HG02798 (cell line): ENCODE measurements around the gene THY1.
"Not testable (repeated sequence)": the region's sequence is repeated elsewhere in the genome, so short reads cannot be mapped to it uniquely, and the experiment has no call there.

Source experiments
- ATAC-seq: cut with Tn5 transposase; IDR thresholded peaks from one replicate; pipeline ENCODE4 v1.9.1; 2021; ENCODE audit warnings: mild to moderate bottlenecking; ENCODE audit not compliant: unreplicated experiment, poor library complexity

THY1 gene

DNA sequence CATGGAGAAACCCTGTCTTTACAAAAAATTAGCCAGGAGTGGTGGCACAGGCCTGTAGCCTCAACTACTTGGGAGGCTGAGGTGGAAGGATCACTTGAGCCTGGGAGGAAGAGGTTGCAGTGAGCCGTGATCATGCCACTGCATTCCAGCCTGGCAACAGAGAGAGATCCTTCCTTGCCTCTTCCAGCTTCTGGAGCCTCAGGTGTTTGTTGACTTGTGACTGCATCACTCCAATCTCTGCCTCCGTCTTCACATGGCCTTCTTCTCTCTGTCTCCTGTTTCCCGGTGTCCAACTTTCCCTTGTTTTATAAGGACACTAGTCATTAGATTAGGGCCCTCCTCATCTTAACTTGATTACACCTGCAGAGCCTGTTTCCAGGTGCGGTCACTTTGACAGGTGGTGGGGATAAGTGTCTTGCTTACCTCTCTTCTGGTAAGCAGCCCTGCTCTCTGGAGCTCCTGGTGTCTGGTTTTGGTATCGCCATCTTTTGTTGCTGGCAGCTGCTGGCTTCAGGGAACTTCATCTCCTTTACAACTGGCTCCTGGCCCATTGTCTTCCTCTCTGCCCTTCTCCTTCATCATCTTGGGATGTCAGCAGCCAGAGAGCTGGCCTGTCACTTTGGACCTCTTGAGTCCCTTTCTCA is 33.2 kb downstream of the THY1 start:
- no peak for ATAC-seq

DNA sequence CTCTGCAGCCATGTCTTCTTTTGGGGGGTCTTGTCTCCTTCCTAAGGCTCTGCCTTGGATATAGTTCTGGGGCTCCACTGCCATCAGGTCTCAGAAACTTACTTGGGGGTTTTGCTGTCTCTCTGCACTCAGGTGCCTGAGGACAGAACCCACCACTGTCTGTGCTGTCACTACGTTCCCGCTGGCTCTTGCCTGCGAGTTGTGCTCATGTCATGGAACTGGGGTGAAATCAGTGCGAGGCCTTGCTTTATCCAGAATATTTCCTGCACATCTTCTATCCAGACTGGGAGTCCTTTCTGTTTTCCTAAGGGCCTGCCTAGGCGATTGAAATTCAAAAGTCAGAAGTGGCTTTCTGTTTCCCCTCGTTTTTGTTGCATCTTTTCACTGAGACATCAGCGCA is 34.9 kb downstream of the THY1 start:
- no peak for ATAC-seq

DNA sequence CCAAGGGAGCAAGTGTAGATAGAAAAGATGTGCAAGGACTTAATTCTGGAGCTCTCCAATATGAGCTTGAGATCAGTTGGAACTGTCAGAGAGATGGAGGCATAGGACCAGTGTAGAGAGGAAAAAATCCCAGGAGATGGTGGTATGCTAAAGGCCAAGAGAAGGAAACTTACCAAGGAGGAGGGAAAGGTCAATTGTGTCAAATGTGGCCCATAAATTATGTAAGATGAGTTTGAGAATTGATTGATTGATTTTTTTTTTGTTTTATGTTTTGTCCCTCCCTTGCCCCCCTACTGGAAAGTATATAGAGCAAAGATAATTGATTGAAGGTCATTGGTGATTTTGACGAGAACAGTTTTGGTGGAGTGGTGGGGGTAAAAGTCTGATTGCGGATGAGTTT is 38.6 kb downstream of the THY1 start:
- ATAC-seq: no peak

DNA sequence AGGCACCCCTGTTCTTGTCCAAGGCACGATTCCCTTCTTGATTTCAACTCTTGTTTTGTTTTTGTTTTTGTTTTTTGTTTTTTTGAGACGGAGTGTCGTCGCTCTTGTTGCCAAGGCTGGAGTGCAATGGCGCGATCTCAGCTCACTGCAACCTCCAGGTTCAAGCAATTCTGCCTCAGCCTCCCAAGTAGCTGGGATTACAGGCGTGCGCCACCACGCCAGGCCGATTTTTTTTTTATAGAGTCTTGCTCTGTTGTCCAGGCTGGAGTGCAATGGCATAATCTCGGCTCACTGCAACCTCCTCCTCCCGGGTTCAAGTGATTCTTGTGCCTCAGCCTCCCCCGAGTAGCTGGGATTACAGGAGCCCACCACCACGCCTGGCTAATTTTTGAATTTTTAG is 40.5 kb downstream of the THY1 start:
- not testable (repeated sequence) for ATAC-seq

DNA sequence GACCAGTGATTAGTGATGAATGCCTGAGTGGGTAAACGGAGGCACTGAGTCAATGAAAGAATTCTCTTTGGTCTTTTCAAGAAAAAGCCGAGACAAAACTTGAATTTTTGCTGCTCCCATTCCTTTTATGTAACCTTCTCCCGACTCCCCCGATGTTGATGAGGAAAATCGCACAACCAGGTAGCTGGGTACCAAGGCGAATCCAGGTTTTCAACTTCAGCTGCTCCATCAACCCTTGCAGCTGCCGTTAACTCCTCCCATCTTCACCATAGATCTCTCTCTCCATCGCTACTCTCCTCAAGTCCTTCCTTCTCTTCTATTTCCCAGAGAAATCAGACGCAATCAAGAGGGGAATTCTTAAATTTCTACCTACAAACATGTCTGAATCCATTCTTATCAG is 40.9 kb downstream of the THY1 start:
- ATAC-seq: no peak

DNA sequence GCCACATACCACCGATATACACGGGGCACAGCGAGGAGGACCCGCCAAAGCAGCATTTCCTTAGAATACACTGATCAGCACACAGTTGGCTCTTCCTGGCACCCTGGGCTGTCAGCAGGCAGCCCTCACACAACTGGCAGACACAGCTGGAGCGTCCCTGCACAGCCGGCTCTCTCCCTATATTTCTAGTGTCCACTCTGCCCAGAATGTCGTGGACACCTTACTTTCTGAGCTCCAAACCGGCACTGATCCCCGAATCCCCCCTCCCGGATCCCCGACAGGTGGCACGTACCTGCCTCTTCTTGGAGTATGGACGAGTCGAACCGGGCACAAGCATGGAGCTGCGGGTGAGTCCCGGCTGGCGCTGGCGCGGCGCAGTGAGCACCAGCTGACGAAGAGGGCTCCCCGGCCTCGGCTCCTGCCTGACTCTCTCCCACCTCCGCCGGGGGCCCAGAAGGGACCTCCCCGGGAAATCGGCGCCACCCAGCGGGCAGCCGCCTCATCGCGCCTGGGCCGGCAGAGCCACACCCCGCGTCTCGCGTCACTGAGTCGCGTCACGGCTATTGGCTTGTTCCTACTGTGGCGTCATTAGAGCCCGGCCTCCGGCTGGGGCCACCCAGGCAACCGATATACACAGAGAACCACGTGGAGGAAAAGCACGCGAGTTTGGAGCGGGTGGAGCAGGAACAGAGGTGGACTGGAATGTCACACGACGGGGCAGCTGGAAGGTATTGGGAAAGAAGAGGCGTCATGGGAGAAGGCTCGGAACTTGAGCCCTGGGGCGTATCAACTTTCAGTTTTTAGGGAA is 41.6 kb downstream of the THY1 start, which contains the start of gene USP2:
Gene USP2 (minus strand): TSS at position 510 of the 808 bp plus-strand sequence. CDS start 8,210 bp downstream, outside the sequence.
- peak; percentile 98 for ATAC-seq

DNA sequence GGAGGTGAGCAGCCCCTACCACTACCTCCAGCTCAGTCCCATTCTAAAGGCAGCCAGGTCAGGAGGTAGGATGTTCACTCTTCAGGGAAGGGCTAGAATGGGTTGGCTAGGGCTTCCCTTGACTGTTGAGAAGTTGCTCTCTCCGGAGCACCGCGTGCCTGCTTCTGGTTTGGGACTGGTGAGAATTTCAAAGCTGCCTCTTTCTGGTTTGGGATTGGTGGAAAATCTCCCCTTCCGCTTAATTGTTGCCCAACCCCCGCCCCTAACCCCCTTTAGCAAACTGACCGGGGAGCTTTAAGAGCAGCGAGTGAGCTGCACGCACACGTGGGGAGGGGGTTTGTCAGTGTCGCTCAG is 42.2 kb downstream of the THY1 start:
- no peak for ATAC-seq

DNA sequence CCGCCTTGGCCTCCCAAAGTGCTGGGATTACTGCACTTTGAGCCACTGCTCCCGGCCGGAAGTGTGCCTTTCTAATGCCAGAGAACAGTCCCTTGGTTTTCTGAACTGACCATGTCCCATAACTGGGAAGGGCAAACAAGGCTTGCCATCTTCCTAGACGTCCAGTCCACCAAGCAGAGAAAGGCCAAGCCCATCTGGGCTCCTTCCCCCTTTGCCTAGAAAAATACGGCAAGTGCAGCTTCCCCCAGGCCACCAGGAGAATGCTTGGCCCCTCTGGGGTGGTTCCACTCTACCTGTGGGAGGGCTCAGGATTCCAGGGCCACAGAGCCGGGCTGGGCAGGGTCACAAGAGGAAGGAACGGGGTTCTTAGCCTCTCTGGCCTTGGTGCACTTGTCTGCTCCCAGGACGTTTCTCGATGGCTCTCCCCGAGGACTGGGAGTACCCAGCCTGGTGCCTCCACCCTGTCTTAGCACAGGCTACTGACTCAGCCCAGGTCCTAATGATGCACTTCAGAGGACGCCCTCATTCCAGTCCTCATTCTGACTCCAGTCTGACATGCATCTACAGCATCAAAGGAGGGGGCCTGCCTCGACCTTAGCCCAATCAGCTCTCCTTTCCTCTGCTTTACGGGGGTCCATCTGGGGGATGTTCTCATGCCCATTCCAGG is 42.7 kb downstream of the THY1 start:
- ATAC-seq: no peak

DNA sequence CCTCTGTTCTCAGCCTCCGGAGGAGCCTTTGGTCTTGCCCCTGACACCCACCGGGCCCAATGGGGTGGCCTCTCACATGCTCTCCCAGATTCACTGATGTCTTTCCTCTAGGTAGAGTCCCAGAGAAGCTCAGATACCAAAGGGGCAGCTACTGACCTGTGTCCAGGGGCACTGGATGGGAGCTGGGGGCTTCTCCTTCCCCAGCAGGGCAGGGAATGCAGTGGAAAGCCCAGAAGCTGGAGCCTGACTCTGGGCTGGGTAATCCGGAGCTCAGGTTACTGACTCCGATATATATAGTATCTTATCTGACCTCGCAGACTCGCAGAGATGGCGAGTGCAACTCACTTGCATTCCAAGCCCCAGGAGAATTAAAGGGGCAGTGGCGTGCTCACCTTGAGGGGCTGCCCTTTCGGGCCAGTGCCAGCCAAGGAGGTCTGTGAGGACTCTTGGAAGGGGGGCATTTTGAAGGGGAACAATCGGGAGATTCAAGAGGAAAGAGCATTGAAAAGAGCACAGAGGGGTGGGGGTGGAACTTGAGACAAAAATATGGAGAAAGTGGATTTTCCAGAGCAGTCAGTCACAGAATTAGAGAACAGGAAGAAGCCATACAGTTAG is 44.0 kb downstream of the THY1 start:
- no peak for ATAC-seq

DNA sequence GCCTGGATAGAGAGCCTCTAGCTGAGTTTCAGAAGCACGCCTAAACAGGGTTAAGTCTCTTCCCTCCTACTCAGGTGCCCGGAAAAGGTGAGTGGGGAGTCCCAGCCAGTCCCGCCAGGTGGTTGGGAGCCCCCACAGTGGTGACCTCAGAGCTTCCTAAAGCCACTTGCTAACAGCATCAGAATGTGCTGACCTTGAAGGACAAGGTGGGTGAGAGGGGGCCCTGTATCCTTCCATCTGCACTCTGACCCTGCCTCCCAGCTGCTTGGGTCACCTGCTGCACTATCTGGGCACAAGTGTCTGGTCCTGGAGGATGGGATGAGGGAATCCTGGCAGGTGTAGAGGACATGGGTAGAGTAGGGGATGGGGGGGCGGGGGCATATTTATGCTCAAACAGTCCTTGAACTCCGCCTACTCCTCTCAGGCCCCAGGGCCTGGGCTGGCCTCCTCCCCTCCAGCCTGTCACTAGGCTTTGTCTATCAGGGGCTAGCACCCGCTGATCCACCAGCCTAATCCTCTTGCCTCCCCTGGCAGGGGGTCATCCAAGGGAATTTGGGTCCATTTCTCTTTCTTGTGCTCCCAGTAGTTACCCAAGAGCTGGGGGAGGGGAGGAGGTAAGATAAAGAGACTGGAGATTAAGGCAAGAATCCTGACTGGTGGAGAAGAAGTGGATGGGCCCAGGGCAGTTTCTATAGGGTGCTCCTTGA is 44.9 kb downstream of the THY1 start:
- no peak for ATAC-seq

DNA sequence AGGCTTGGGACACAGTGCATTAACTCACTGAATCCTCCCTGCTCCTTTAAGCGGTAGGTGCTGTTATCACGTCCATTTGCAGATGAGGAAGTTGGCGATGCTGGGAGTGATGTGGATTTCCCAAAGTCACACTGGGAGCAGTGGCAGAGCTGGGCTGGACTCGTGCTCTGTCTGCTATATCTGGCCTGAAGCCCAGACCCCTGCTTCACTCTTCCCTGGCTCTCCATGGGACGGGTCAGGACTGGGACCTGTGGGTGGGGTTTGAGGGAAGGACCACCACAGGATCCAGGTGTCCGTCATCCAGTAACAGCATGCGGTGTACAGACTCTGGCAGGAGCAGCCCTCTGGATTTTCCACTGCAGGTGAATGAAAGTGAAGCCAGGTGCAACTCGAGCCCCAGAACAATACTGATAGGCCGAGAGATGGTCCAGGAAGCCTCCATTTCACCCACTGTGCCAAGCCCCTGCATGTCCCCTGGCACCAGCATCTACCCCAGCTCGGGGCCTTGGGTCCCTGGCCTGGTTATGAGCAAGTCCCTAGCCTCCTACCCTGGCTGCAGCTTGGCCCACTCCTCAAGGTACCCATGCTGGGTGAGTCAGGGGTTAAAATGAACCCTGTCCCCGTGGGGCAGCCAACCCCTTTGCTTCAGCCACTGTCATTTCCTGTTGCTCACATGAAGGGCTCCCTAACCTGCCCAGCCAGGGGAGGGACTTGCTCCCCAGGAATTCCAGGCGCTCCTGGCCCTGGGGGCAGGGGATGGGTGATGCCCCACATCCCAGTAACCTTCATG is 45.7 kb downstream of the THY1 start:
- no peak for ATAC-seq

DNA sequence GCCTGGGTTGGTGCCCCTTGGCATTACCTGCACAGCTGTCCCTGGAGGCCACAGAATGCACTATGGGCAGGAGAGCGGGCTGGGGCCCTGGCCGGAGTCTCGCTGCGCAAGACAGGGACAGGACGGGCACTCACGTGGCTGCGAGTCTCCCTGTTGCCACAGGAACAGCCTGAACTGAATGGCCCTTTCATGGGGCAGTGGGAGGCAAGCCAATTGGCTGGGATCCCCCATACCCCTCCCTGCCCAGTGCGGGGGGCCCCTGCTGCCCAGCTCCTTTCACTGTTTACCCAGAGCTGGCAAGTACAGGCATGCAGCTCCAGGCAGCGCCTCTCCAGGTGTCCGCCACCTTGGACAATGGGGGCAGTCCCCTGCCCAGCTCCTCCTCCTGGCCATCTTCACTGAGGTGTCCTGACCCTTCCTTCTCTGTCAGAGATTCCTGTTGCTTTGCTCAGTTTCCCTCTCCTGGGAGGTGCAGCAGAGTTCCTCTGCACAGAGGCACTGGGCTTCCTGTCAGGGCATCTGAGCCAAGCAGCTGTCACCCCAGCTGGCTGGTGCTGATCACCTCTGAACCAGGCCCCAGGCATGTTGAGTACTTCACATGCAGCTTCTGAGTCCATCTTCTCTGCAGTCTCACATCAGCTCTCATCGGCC is 46.6 kb downstream of the THY1 start:
- ATAC-seq: no peak

DNA sequence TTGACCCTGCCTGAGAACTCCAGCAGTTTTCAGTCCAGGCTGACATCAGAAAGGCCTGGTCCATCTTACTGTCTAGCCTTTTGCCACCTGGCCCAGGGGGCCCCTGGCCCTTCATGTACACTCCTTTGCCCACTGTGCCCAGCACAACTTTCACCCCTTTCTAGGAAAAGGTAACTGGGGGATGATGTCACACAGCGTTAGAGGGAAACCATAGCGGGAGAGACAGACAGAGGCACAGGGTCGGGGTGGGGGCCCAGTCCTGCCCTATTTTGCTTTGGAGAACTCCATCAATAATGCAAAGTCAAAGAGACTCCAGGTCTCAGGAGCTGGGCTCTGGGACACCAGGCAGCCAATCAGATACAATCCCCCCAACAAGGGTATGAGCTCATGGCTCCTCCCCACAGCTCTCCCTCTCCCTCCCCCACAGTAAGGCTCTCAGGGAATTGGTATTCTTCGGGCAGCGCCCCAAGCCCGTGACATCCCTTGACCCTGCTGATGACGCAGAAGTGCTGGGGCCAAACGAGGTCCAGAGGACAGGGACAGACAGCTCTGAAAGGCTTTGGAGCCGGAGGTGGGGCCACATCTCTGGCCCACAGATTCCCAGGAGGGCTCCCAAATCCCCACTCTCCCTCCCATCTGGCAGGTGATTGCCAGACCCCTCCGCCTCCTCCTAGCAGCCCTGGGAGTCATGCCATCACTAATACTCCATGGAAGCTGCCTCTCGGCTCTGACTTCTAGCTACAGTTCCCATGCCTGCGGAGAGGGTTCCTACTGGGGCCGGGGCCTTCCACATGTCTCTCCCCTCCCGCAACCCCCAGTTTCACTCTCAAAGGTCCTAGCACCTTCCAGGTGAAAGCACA is 47.4 kb downstream of the THY1 start:
- ATAC-seq: no peak

DNA sequence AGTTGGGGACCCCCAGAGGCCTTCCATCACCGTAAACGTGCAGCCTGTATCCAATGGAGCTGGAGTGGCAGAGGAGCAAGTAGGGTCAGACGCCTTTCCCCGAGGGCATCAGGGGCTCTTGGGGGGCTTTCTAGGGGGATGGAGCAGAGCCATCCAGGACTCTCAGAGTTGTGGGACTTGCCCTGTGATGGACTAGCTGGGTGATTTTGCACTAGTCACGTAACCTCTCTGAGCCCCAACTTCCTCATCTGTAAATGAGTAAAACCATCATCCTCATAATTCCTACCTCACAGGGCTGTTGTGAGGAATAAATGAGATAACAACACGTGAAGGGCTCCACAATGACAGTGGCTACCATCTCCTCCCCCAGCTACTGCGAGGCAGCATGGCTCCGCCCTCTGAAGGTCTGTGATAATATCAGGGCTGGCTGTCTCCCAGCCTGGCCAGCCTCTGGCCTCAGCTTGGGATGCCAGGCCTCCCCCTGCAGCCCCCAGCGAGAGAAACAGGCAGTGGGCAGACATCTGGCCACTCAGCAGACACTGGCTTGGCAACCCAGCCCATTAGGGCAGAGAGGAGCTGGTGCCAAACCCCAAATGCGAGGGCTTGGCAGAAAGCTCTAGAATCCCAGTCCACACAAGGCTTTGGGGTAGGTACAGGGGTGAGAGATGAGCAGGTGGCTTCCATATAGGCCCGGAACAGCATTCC is 48.2 kb downstream of the THY1 start:
- ATAC-seq: no peak

DNA sequence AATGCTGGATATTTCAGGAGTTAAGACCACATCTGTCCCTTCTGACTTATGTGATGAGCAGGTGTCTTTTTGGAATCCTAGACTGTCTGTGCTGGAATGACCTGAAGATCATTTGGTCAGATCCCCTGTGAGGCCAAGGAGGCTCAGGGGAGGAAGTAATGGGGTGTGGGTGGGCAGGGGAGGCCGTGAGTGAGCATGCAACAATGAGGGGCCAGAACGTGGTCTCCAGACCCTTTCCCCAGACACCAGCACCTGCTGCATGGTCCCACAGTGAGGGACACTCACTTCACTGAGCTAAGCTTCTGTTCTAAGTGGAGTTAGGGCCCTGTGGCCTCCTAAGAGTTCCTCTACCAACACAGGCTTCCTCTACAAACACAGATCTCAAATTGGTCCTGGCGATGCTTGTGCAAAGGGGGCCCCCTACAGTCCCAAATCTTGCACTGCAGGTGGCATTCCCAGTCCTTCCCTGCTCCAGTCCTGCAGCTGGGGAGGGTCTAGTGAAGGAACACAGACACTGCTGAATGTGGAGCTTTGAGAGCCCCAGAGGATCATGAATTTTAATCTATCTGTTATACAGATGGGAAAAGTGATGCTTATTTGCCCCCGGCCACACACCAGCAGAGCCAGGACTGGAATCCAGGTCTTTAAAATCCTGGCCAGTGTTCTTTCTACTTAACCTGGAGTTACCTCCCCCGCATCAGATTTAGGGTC is 48.9 kb downstream of the THY1 start:
- ATAC-seq: no peak

DNA sequence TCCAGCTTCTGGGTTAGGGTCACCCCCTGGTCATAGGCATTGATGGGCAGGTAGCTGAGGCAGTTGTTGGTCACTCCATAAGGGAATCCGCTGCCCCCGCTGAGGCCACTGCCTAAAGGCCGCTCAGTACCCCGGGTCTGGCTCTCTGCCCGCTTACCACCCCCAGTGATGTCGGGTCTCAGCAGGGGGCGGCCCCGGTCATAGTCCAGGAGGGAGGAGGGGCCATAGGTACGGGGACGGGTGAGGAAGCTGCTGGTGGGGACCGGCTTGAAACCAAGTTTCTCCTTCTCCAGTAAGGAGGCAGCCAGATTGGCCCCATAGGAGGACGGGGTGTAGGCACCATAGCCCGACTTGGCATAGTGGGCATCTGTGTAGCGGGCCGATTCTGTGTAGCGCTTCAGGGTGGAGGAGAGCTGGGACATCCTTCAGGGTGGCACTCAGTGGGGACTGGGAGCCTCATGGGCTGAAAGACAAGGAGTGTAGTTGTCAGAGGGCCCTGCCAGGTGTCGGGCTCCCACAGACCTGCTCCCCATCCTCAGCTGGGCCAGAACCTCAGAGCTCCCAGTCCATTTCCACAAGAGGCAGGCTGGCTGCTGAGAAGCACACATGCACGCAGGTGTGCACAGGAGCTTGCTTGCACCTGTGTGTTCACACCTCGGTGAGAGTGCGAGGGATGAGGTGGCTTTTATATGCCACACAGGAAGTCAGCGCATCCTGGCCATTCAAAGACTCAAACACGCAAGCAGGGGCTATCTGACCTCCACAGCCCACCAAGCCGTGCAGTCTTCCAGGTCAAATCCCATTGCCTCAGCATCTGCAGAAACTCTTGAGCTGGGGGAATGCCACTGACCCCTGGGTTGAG is 49.7 kb downstream of the THY1 start:
- no peak for ATAC-seq
